Measurements from ENCODE around the gene GREB1. TPM values are rescaled to one million over a fixed set of nuclear protein-coding genes. Genes with fewer than 3 reads are reported as not detected.
A peak's percentile ranks its signal among the peaks of the same experiment; 100 is the strongest.

Gene GREB1
- total RNA-seq, 1 donor from 2014 or later: 26.6 TPM

DNA sequence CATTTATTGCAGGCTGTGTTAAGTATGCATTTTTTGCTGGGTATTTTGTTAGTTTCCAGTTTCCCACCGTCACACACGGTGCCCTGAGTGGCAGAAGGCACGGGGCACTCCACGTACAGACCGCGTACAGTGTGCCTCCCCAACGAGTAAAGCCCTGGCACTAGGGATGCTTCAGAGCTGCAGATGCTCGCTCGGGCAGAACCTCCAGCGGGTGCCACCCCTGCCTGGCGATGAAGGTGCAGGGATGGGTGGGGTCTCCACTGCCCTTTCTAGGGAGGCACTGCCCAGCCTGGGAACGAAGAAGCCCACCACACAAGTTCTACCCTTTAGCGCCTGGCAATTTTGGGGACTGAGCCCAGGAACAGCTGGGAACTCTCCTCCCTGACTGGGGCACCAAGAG, 4.1 kb downstream of the GREB1 start:
- no peaks in the 10 kb centered on the region for H3K9me3 Mint-ChIP-seq
- H3K4me1 Mint-ChIP-seq: peaks cover 34% of the 10 kb centered on the region
- TF ChIP-seq, protein P1, sequence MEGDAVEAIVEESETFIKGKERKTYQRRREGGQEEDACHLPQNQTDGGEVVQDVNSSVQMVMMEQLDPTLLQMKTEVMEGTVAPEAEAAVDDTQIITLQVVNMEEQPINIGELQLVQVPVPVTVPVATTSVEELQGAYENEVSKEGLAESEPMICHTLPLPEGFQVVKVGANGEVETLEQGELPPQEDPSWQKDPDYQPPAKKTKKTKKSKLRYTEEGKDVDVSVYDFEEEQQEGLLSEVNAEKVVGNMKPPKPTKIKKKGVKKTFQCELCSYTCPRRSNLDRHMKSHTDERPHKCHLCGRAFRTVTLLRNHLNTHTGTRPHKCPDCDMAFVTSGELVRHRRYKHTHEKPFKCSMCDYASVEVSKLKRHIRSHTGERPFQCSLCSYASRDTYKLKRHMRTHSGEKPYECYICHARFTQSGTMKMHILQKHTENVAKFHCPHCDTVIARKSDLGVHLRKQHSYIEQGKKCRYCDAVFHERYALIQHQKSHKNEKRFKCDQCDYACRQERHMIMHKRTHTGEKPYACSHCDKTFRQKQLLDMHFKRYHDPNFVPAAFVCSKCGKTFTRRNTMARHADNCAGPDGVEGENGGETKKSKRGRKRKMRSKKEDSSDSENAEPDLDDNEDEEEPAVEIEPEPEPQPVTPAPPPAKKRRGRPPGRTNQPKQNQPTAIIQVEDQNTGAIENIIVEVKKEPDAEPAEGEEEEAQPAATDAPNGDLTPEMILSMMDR (IDR thresholded peaks at IDR 0.05; ENCODE audit: unreplicated experiment): no peak
- DNase-seq (ENCODE audit: low spot score in 2 of 2, unreplicated experiment in 2 of 2): no peak
- H3K27me3 Mint-ChIP-seq (ENCODE audit: low read depth): no peaks in the 10 kb centered on the region
- no peaks in the 10 kb centered on the region for H3K36me3 Mint-ChIP-seq
- no peak overlapping the region for H3K27ac Mint-ChIP-seq
- H3K4me3 Mint-ChIP-seq: no peak overlapping the region

DNA sequence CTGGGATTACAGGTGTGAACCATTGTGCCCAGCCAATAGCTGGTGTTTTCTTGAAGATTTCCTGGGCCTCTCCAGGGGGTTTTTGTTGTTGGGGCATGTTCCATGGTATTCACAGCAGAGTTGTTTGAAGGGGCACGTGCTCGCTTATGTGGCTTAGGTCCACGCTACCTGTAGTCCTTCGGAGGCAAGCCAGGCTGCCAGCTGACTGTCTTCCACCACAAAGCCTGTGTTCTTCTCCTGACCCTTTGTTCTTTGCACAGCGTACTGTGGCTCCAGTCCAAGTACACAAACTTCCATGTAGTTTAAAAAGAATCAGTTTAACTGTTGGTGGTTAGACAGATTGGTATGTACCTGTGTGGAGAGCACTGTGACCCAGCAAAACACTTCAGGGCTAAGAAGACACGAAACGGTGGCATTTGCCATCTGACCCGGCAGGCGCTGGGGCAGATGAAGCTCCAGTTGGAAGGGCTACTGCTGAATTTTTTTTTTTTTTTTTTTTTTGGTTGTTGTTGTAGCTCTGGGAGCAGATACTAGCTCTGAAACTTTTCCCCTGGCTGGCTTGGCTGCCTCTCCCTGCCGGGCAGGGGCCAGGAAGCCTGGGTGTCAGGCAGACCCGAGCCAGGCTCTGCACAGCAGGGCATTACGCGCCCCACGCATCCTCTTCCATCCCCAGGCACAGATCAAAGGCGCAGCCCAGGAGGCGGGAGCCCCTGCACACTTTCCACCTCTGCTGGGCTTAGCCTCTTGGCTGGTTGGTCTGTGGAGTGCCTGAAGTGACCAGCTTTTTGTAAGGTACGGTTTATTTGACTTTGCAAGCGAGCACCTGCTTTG, 5.7 kb downstream of the GREB1 start:
- H3K27me3 Mint-ChIP-seq (ENCODE audit: low read depth): no peaks in the 10 kb centered on the region
- no peak for DNase-seq (ENCODE audit: low spot score in 2 of 2, unreplicated experiment in 2 of 2)
- H3K4me3 Mint-ChIP-seq: no peak overlapping the region

DNA sequence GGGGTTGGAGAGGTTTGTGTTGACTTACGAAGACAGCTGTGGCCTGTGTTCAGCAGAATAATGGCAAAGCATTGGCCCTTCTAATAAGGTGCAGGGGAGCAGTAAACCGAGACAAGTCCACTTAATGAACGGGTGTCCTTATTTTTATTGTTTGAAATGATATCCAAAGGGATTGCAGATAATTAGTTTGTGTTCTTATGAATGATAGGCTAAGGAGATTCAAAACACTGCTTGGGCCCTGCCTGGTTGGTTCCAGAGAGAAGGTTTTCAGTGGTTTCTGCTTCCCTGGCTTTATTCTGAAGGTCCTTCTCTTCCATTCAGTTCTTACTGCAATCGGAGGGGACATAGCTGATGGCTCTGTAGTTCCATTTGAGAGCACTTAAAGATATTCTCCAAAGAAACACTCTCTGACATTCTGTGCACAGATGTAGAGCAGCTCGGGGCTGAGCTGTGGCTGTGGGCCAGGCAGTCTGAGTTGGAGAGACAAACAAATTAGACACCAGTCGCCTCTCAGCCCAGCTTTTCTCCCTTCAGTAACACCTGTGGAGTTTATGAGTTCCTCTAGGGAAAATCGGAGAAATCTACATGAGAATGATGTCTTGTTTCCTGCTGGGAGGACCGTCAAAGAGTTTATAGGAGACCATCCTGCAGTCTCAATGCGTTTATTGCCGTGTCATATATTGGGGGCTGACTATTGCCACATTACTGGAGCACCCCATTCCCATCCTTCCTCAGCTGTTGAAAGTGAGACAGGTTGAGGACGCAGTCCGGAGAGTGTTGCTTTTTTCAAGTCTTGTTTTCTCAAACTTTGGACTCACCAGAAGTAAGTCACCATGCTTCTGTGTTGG, 6.5 kb downstream of the GREB1 start:
- H3K4me3 Mint-ChIP-seq: no peak overlapping the region
- TF ChIP-seq, protein P1 (IDR thresholded peaks at IDR 0.05; ENCODE audit: unreplicated experiment): no peak
- peak overlapping the region; percentile 18 for H3K27ac Mint-ChIP-seq
- no peaks in the 10 kb centered on the region for H3K27me3 Mint-ChIP-seq (ENCODE audit: low read depth)
- no peaks in the 10 kb centered on the region for H3K9me3 Mint-ChIP-seq
- H3K36me3 Mint-ChIP-seq: no peaks in the 10 kb centered on the region
- H3K4me1 Mint-ChIP-seq: peaks cover 27% of the 10 kb centered on the region
- no peak for DNase-seq (ENCODE audit: low spot score in 2 of 2, unreplicated experiment in 2 of 2)

More for the DNA sequence above, 5.7 kb downstream of the GREB1 start:
- Mint-ChIP-seq H3K4me1 (peaks cover 27% of the 10 kb centered on the region), H3K9me3 (no peaks in the 10 kb centered on the region), H3K27ac (no peak overlapping the region), H3K36me3 (no peaks in the 10 kb centered on the region)
- TF ChIP-seq, protein P1 (IDR thresholded peaks at IDR 0.05; ENCODE audit: unreplicated experiment): no peak

DNA sequence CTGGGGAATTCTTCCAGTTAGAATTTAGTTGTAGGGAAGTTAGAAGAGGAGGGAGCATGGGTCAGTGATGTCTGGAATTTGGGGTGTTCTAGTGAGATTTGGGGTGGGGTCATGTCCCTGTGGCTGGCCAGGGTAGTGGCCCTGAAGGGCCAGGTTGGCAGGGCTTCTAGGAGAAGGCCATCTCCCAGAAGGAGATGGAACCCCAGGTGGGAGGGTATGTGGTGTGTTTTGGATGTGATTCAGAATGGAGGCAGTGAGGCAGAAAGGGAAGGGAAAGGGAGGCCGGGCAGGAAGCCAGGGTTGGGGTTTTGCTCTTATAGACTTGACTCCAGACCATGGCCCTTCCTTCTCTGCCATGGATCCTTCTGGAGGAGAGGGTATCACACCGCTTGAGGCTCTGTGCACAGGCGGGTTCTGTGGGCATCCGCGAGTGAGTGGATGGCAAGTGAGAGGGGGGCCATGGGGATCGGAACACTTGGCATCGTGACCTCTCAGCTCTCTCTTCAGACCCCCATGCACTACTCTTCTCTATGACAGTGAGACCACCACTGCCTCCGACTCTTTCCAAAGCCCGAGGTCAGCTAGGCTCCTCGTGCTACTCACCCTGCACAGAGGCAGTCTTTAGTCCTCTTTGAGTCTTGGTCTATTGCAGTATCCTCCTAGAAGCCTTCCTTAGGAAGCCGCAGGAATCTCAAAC, 7.3 kb downstream of the GREB1 start:
- no peaks in the 10 kb centered on the region for H3K9me3 Mint-ChIP-seq
- TF ChIP-seq, protein P1 (IDR thresholded peaks at IDR 0.05; ENCODE audit: unreplicated experiment): no peak
- no peak overlapping the region for H3K4me3 Mint-ChIP-seq
- no peak overlapping the region for H3K27ac Mint-ChIP-seq
- H3K4me1 Mint-ChIP-seq: peaks cover 22% of the 10 kb centered on the region
- no peaks in the 10 kb centered on the region for H3K27me3 Mint-ChIP-seq (ENCODE audit: low read depth)
- H3K36me3 Mint-ChIP-seq: no peaks in the 10 kb centered on the region
- DNase-seq (ENCODE audit: low spot score in 2 of 2, unreplicated experiment in 2 of 2): no peak

DNA sequence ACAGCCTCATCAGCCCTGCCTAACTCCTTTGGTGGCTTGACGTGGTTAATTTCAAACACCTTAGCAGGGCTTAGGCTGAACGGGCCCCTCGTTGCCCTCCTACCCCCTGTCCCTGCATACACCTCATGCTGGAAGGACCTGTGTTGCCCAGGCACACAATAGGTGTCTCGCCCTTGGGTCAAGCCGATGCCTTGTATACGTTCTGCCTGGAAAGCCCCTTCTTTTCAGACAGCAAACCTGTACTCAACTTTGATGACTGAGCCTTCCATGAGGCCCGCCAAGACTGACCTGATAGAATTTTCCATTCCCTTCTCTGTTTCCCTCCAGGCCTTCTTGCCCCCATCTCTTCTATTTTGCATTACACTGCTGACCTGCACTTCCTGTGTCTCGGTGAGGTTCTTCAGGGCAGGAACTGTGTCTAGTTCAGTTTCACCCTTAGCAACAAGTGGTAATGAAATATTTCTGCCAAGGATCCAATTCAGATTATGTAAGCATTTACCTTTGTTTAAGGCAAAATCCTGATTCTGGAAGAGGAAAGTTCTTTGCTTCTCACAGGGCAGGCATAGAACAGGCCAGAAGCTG, 7.9 kb downstream of the GREB1 start:
- DNase-seq (ENCODE audit: low spot score in 2 of 2, unreplicated experiment in 2 of 2): no peak
- no peak overlapping the region for H3K27ac Mint-ChIP-seq
- TF ChIP-seq, protein P1 (IDR thresholded peaks at IDR 0.05; ENCODE audit: unreplicated experiment): no peak
- no peaks in the 10 kb centered on the region for H3K36me3 Mint-ChIP-seq
- no peaks in the 10 kb centered on the region for H3K9me3 Mint-ChIP-seq
- no peaks in the 10 kb centered on the region for H3K27me3 Mint-ChIP-seq (ENCODE audit: low read depth)
- peaks cover 22% of the 10 kb centered on the region for H3K4me1 Mint-ChIP-seq
- no peak overlapping the region for H3K4me3 Mint-ChIP-seq

All from mesothelial cell of epicardium (in vitro differentiated cells).